GM21737 (cell line): ENCODE results near the gene TBX6.
A peak's percentile ranks its signal among the peaks of the same experiment; 100 is the strongest.

Experiments used
- ATAC-seq: cut with Tn5 transposase; IDR thresholded peaks from one replicate; pipeline ENCODE4 v1.9.1; 2021; ENCODE audit warnings: mild to moderate bottlenecking, moderate library complexity; ENCODE audit not compliant: unreplicated experiment

Gene TBX6

GRCh38 chr16:30113711-30114333 is 22.1 kb upstream of the TBX6 start:
- no peak for ATAC-seq

- no peak for ATAC-seq
Observed at GRCh38 chr16:30113031-30113710, 21.4 kb upstream of the TBX6 start, which contains the start of gene GDPD3. TSS of gene GDPD3 (minus strand) at chr16:30113537. CDS start at chr16:30113478, 59 bp downstream.

- ATAC-seq, result no peak
Observed at GRCh38 chr16:30112197-30113030, 20.7 kb upstream of the TBX6 start.

- no peak for ATAC-seq
Observed at GRCh38 chr16:30110661-30111060, 18.9 kb upstream of the TBX6 start.

- ATAC-seq, result no peak
Observed at GRCh38 chr16:30108059-30108850, 16.5 kb upstream of the TBX6 start.

GRCh38 chr16:30104492-30104891 is 12.8 kb upstream of the TBX6 start:
- no peak for ATAC-seq

GRCh38 chr16:30104090-30104489 is 12.4 kb upstream of the TBX6 start:
- ATAC-seq, result no peak

GRCh38 chr16:30096862-30097563 is 5.3 kb upstream of the TBX6 start:
- ATAC-seq, result no peak

GRCh38 chr16:30096105-30096861 is 4.6 kb upstream of the TBX6 start, which contains the start of gene YPEL3:
TSS of gene YPEL3 (minus strand) at chr16:30096213. CDS start at chr16:30095482, 731 bp downstream.
- peak; percentile 36 for ATAC-seq

GRCh38 chr16:30095166-30096078 is 3.7 kb upstream of the TBX6 start:
- no peak for ATAC-seq

- ATAC-seq, result no peak
Observed at GRCh38 chr16:30094541-30095165, 2.9 kb upstream of the TBX6 start.

- peak; percentile 50 for ATAC-seq
Observed at GRCh38 chr16:30092373-30093010, 768 bp upstream of the TBX6 start.

GRCh38 chr16:30090610-30091331 is 953 bp downstream of the TBX6 start:
- no peak for ATAC-seq

GRCh38 chr16:30088832-30089624 is 2.7 kb downstream of the TBX6 start:
- no peak for ATAC-seq

- no peak for ATAC-seq
Observed at GRCh38 chr16:30088237-30088831, 3.4 kb downstream of the TBX6 start.
